Progenitor cell of endocrine pancreas (in vitro differentiated cells): ENCODE measurements around the gene SLC9A9. TPM values are rescaled to one million over a fixed set of nuclear protein-coding genes. Genes with fewer than 3 reads are reported as not detected.

Experiments used
- DNase-seq: peaks from one replicate; pipeline ENCODE4 v3.0.0; 2021; ENCODE audit warnings: low spot score; ENCODE audit not compliant: unreplicated experiment
- H3K27ac Mint-ChIP-seq: 2 replicates; pipeline ENCODE4 v1.8.0; 2021; ENCODE audit warnings: mild to moderate bottlenecking, moderate library complexity, mixed read lengths
- H3K27me3 Mint-ChIP-seq: 2 replicates; pipeline ENCODE4 v1.8.0; 2021; ENCODE audit warnings: mixed read lengths
- H3K36me3 Mint-ChIP-seq: 2 replicates; pipeline ENCODE4 v1.8.0; 2022; ENCODE audit warnings: mixed read lengths; ENCODE audit not compliant: insufficient read depth
- H3K4me1 Mint-ChIP-seq: 2 replicates; pipeline ENCODE4 v1.8.0; 2021; ENCODE audit warnings: low read depth, mixed read lengths
- H3K4me3 Mint-ChIP-seq: 2 replicates; pipeline ENCODE4 v1.8.0; 2021; ENCODE audit warnings: low read depth, mild to moderate bottlenecking, moderate library complexity, mixed read lengths
- H3K9me3 Mint-ChIP-seq: 2 replicates; pipeline ENCODE4 v1.8.0; 2021; ENCODE audit warnings: low read depth, mixed read lengths
- total RNA-seq: library from RNA; stranded (reverse); gene quantifications from 2 replicates; pipeline ENCODE4 v1.2.1, GENCODE V29; 2021
- TF ChIP-seq, protein P1 (sequence below): fragments of 200-600 bp; sonication (generic); IDR thresholded peaks from one replicate; pipeline ENCODE4 v1.5.0; 2021; ENCODE audit warnings: antibody characterized with exemption, mild to moderate bottlenecking; ENCODE audit not compliant: unreplicated experiment

SLC9A9 gene
- total RNA-seq, 1 donor from 2014 or later = 0.17 TPM

DNA sequence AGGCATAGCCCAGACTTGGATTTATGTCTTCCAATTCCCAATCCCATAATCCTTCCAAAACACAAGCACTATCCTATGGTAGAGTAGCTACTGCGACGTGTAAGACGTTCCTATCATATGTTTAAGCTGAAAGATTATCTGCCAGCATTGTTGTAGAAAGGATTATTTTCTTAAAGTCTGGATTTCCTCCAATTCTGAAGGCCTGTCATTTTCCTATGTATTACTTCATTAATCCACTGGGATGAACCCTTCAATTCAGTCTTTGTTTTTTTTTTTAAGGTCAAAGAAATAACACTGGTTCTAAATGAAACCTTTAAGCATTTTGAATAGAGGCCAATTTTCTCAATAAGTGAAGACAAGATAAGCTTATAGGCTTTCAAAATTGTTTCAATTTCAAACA is 289.0 kb downstream of the SLC9A9 start:
- H3K36me3 Mint-ChIP-seq = peaks cover 3% of the 10 kb centered on the region
- no peaks in the 10 kb centered on the region for H3K27me3 Mint-ChIP-seq
- H3K9me3 Mint-ChIP-seq = peaks cover 33% of the 10 kb centered on the region
- no peak for DNase-seq
- no peak overlapping the region for H3K4me3 Mint-ChIP-seq
- no peak overlapping the region for H3K27ac Mint-ChIP-seq
- TF ChIP-seq, protein P1, sequence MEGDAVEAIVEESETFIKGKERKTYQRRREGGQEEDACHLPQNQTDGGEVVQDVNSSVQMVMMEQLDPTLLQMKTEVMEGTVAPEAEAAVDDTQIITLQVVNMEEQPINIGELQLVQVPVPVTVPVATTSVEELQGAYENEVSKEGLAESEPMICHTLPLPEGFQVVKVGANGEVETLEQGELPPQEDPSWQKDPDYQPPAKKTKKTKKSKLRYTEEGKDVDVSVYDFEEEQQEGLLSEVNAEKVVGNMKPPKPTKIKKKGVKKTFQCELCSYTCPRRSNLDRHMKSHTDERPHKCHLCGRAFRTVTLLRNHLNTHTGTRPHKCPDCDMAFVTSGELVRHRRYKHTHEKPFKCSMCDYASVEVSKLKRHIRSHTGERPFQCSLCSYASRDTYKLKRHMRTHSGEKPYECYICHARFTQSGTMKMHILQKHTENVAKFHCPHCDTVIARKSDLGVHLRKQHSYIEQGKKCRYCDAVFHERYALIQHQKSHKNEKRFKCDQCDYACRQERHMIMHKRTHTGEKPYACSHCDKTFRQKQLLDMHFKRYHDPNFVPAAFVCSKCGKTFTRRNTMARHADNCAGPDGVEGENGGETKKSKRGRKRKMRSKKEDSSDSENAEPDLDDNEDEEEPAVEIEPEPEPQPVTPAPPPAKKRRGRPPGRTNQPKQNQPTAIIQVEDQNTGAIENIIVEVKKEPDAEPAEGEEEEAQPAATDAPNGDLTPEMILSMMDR = no peak
- peaks cover 33% of the 10 kb centered on the region for H3K4me1 Mint-ChIP-seq

DNA sequence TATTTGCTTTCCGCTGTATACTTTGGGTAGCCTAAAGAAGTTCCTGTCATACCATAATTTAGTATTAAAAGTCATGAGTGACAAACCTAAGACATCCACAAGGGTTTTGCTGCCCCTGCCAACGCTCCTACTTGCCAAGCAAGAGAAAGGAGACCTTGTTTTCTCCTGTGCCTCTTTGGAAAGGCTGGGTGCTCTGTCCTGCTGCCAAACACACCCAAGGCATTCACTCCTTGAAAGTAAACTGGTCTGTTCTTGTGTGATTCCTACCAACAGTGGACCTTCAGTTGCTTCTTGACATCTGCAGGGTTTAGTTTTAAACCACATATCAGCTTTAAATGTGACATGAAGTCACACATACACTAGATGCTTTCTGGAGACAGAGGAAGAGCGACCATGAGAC is 295.4 kb downstream of the SLC9A9 start:
- Mint-ChIP-seq H3K4me3 (peak overlapping the region; percentile 29), H3K27me3 (no peaks in the 10 kb centered on the region), H3K4me1 (peaks cover 28% of the 10 kb centered on the region), H3K36me3 (peaks cover 2% of the 10 kb centered on the region), H3K9me3 (peaks cover 21% of the 10 kb centered on the region), H3K27ac (peak overlapping the region; percentile 1)
- DNase-seq = no peak
- TF ChIP-seq, protein P1 = no peak

DNA sequence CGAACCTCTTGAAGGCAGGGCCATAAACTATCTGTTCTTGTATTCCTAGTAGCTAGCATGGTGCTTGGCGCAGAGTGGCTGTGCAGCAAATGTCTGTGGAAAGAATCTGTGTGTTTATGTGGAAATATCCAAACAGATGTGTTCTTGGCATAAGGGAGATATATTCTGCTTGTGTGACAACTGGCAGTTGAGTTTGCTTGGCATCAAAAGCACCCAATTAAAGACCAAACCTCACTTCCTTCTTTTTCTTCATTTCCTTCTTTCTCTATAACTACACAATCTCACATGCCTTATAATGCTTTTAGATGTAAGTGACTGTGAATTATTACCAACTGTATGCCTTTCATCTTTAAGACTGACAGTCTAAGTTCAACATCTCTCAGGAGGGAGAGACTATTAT is 296.5 kb downstream of the SLC9A9 start:
- no peak overlapping the region for H3K27ac Mint-ChIP-seq
- H3K36me3 Mint-ChIP-seq = no peaks in the 10 kb centered on the region
- no peaks in the 10 kb centered on the region for H3K27me3 Mint-ChIP-seq
- no peak for DNase-seq
- peaks cover 28% of the 10 kb centered on the region for H3K4me1 Mint-ChIP-seq
- H3K4me3 Mint-ChIP-seq = no peak overlapping the region
- TF ChIP-seq, protein P1 = no peak
- peaks cover 12% of the 10 kb centered on the region for H3K9me3 Mint-ChIP-seq

DNA sequence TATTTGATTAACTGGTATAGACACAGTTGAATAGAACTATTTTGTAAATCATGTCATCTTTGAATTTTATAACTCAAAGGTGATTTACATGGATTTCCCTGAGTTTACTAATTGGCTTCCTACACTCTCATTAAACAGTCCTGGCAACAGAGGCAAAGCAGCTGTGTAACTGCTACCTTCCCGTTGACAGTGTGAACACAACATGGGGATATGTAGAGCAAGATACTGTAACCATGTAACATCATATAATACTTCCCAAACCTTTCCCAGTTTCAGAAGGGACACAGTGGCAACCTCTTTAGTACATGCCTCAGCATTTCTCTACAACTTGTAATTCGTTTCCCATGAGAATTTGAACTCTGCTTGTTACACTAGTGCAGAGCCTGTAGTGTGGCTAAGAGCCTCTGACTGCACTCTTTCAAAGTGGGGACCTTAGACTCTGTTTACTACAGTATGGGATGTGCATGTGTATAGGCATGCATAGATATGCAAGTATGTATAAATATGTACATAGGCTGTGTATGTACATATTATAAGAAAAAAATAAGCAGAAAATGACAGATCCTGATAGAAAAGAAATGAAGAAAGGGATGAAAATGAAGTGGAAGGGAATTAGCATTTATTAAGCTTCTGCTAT is 299.3 kb downstream of the SLC9A9 start:
- peaks cover 3% of the 10 kb centered on the region for H3K9me3 Mint-ChIP-seq
- no peak for DNase-seq
- no peaks in the 10 kb centered on the region for H3K27me3 Mint-ChIP-seq
- TF ChIP-seq, protein P1 = no peak
- no peak overlapping the region for H3K4me3 Mint-ChIP-seq
- no peaks in the 10 kb centered on the region for H3K36me3 Mint-ChIP-seq
- H3K4me1 Mint-ChIP-seq = peaks cover 16% of the 10 kb centered on the region
- H3K27ac Mint-ChIP-seq = no peak overlapping the region

DNA sequence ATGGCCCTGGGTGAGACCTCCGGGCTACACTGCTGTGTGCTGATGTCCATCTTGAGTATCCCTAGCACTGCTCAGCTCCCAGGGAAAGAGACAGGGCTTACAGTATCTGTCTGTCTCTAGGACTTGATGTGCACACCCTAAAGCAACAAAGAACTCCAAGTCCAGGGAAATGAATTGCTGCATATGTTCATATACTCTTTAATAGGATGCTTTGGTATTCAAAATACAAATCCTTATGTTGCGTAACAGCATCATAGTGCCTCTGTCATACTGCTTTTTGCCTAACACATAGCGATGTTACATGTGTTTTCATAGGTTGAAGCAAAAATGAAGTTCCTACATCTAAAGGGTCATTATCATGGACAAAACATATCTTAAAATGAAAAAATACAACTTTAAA is 299.9 kb downstream of the SLC9A9 start:
- TF ChIP-seq, protein P1 = no peak

More for the DNA sequence above, 299.9 kb downstream of the SLC9A9 start:
- H3K36me3 Mint-ChIP-seq = no peaks in the 10 kb centered on the region
- H3K9me3 Mint-ChIP-seq = peaks cover 3% of the 10 kb centered on the region
- H3K27me3 Mint-ChIP-seq = no peaks in the 10 kb centered on the region
- no peak overlapping the region for H3K4me3 Mint-ChIP-seq
- peaks cover 10% of the 10 kb centered on the region for H3K4me1 Mint-ChIP-seq
- H3K27ac Mint-ChIP-seq = no peak overlapping the region
- no peak for DNase-seq
